Body of pancreas (tissue), 4 donors: ENCODE measurements around the gene ALDH7A1. TPM values are rescaled to one million over a fixed set of nuclear protein-coding genes. Genes with fewer than 3 reads are reported as not detected.
A peak's percentile ranks its signal among the peaks of the same experiment; 100 is the strongest.

Experiments used
- ATAC-seq: fragments of 150-250 bp; one replicate; pipeline ENCODE4 v1.9.1; 2016
- DNase-seq, 4 donors: peaks; one replicate each; pipeline ENCODE4 v3.0.0-alpha.2; 2019
- H3K27ac ChIP-seq, 4 donors: fragments of 200-600 bp; sonication (generic); 1 replicate in 3 of 4; 2 replicates in 1 of 4; pipeline versions ENCODE4 v1.5.1 to v1.6.1; 2016 to 2019; ENCODE audit warnings: mild to moderate bottlenecking in 1 of 4, mixed read lengths in 1 of 4, moderate library complexity in 1 of 4
- H3K27me3 ChIP-seq, 2 donors: fragments of 200-600 bp; sonication (generic); one replicate each; pipeline ENCODE4 v1.6.0; 2016; ENCODE audit warnings: mild to moderate bottlenecking in 1 of 2
- H3K36me3 ChIP-seq, 2 donors: fragments of 200-600 bp; sonication (generic); replicated peaks in 1 of 2; 2 replicates each; pipeline ENCODE4 v1.5.1; 2016; ENCODE audit warnings: low read depth in 2 of 2; ENCODE audit not compliant: insufficient read depth in 1 of 2
- H3K4me1 ChIP-seq: fragments of 200-600 bp; sonication (generic); one replicate; pipeline ENCODE4 v1.6.0; 2016
- H3K4me3 ChIP-seq, 2 donors: fragments of 200-600 bp; sonication (generic); 1 replicate in 1 of 2; 2 replicates in 1 of 2; pipeline ENCODE4 v1.5.1; 2016 to 2019
- H3K9me3 ChIP-seq, 3 donors: fragments of 200-600 bp; sonication (generic); 1 replicate in 2 of 3; 2 replicates in 1 of 3; pipeline ENCODE4 v1.5.1; 2016
- CTCF ChIP-seq, 7 experiments: fragments of 450-650 bp in 4 of 7; fragments of 200-600 bp in 3 of 7; sonication (generic) in 3 of 7; IDR thresholded peaks; one replicate each; pipeline ENCODE4 v1.5.1; 2016 to 2019; ENCODE audit warnings: antibody characterized with exemption in 7 of 7
- POLR2A ChIP-seq, 3 donors: fragments of 450-650 bp; IDR thresholded peaks; one replicate each; pipeline ENCODE4 v1.6.1; 2016; ENCODE audit warnings: antibody characterized with exemption in 3 of 3, mild to moderate bottlenecking in 2 of 3
- WGBS, 2 donors: methylation state at CpG; one replicate each; pipeline ENCODE4 v1.1.5; 2017; 5-methylcytosine and 5-hydroxymethylcytosine counted together
- intact Hi-C: fragments of 100-400 bp; cut with DNase I; formaldehyde crosslinking; loops from one replicate; pipeline ENCODE4 v1.15.1; 2023
- total RNA-seq, 2 donors: library from RNA; depleted of rRNA; stranded (reverse); fragments of >200 nt; gene quantifications; one replicate each; pipeline ENCODE4 v1.1.0, GENCODE V29; 2016

ALDH7A1 gene
- total RNA-seq, result 10 to 100 TPM; 19.1 to 27.0 TPM

GRCh38 chr5:126594748-126595485 lies at the start of gene ALDH7A1:
Gene ALDH7A1, minus strand, starts transcription at chr5:126595219. Its CDS starts 21 bp downstream, at chr5:126595198.
- peak; percentile 98 for ATAC-seq
- TF ChIP-seq CTCF (IDR thresholded peaks at IDR 0.05) (peak in 5 of 7 experiments; percentile 25 to 61 (median 46)), POLR2A (IDR thresholded peaks at IDR 0.05) (peak; percentile 67 to 89 (median 88))
- Histone ChIP-seq H3K9me3 (no peaks in the 10 kb centered on the region), H3K4me1 (peaks cover 14% of the 10 kb centered on the region), H3K27me3 (no peaks in the 10 kb centered on the region), H3K27ac (peak within 1 kb of the TSS; percentile 56 to 91 (median 79)), H3K36me3 (no peaks in the 10 kb centered on the region), H3K4me3 (peak within 1 kb of the TSS; percentile 2 to 38)
- 0% methylated on average over 44 of the region's 44 CpGs; no CpG with 5 or more reads in 1 of the 2 donors for WGBS, 2 donors
- intact Hi-C loops, result no loop called here
- peak; percentile 93 to 97 (median 96) for DNase-seq

- no peak overlapping the region for H3K27ac ChIP-seq
- H3K9me3 ChIP-seq, result no peaks in the 10 kb centered on the region
- H3K4me1 ChIP-seq, result no peaks in the 10 kb centered on the region
- TF ChIP-seq POLR2A (IDR thresholded peaks at IDR 0.05) (no peak), CTCF (IDR thresholded peaks at IDR 0.05) (no peak)
- no peaks in the 10 kb centered on the region for H3K36me3 ChIP-seq
- DNase-seq (no peak), ATAC-seq (no peak)
- WGBS, 2 donors, result 86 to 98% methylated on average over 5 of the region's 5 CpGs
- H3K27me3 ChIP-seq, result no peaks in the 10 kb centered on the region
- H3K4me3 ChIP-seq, result no peak overlapping the region
- intact Hi-C loops, result no loop called here
These were observed 46.4 kb upstream of the ALDH7A1 start for GRCh38 chr5:126641387-126641786.

- no peaks in the 10 kb centered on the region for H3K4me1 ChIP-seq
- intact Hi-C loops, result no loop called here
- H3K27ac ChIP-seq, result no peak overlapping the region
- H3K9me3 ChIP-seq, result no peaks in the 10 kb centered on the region
- H3K4me3 ChIP-seq, result no peak overlapping the region
- ATAC-seq (no peak), DNase-seq (no peak)
- no peak for TF ChIP-seq CTCF (IDR thresholded peaks at IDR 0.05)
- no peak for TF ChIP-seq POLR2A (IDR thresholded peaks at IDR 0.05)
- WGBS, 2 donors, result 68 to 69% methylated on average over 1 of the region's 1 CpG
- no peaks in the 10 kb centered on the region for H3K27me3 ChIP-seq
- H3K36me3 ChIP-seq, result no peaks in the 10 kb centered on the region
These were observed 45.8 kb upstream of the ALDH7A1 start for GRCh38 chr5:126640866-126641265.

- no peaks in the 10 kb centered on the region for H3K36me3 ChIP-seq
- no peaks in the 10 kb centered on the region for H3K4me1 ChIP-seq
- intact Hi-C loops, result no loop called here
- no peaks in the 10 kb centered on the region for H3K9me3 ChIP-seq
- 78 to 92% methylated on average over 1 of the region's 1 CpG for WGBS, 2 donors
- DNase-seq (no peak), ATAC-seq (no peak)
- H3K27me3 ChIP-seq, result no peaks in the 10 kb centered on the region
- no peak for TF ChIP-seq CTCF (IDR thresholded peaks at IDR 0.05)
- TF ChIP-seq POLR2A (IDR thresholded peaks at IDR 0.05), result no peak
- H3K27ac ChIP-seq, result no peak overlapping the region
- H3K4me3 ChIP-seq, result no peak overlapping the region
These were observed 41.9 kb upstream of the ALDH7A1 start for GRCh38 chr5:126636956-126637355.

- Histone ChIP-seq H3K9me3 (no peaks in the 10 kb centered on the region), H3K27me3 (no peaks in the 10 kb centered on the region), H3K4me3 (no peak overlapping the region), H3K36me3 (no peaks in the 10 kb centered on the region), H3K4me1 (no peaks in the 10 kb centered on the region), H3K27ac (no peak overlapping the region)
- TF ChIP-seq CTCF (IDR thresholded peaks at IDR 0.05) (no peak), POLR2A (IDR thresholded peaks at IDR 0.05) (no peak)
- intact Hi-C loops, result no loop called here
- WGBS, 2 donors, result 68 to 86% methylated on average over 3 of the region's 3 CpGs
- no peak for ATAC-seq
- no peak for DNase-seq
These were observed 40.6 kb upstream of the ALDH7A1 start for GRCh38 chr5:126635585-126635984.
